Left lung (tissue), 10 donors: ENCODE measurements around the gene LINGO1. TPM values are rescaled to one million over a fixed set of nuclear protein-coding genes. Genes with fewer than 3 reads are reported as not detected.

Experiments
- ATAC-seq: fragments of 200-7000 bp; cut with Tn5 transposase; one replicate; pipeline ENCODE4 v1.9.1; 2020; ENCODE audit warnings: moderate library complexity
- DNase-seq, 4 donors: peaks; one replicate each; pipeline ENCODE4 v3.0.0-alpha.2; 2013 to 2020
- H3K27ac ChIP-seq, 2 donors: fragments of 200-600 bp; sonication (generic) in 1 of 2; one replicate each; pipeline versions ENCODE4 v1.5.0 to v1.8.0; 2020 to 2021
- H3K27me3 ChIP-seq, 2 donors: fragments of 200-600 bp; sonication (generic) in 1 of 2; one replicate each; pipeline versions ENCODE4 v1.5.0 to v1.8.0; 2020 to 2021
- H3K36me3 ChIP-seq, 2 donors: fragments of 200-600 bp; sonication (generic) in 1 of 2; one replicate each; pipeline versions ENCODE4 v1.5.0 to v1.8.0; 2020 to 2021
- H3K4me1 ChIP-seq, 2 donors: fragments of 200-600 bp; one replicate each; pipeline ENCODE4 v1.8.0; 2021
- H3K4me3 ChIP-seq, 2 donors: fragments of 200-600 bp; sonication (generic) in 1 of 2; one replicate each; pipeline versions ENCODE4 v1.5.0 to v1.8.0; 2020 to 2021; ENCODE audit warnings: mild to moderate bottlenecking in 1 of 2
- H3K9me3 ChIP-seq, 2 donors: fragments of 200-600 bp; sonication (generic) in 1 of 2; one replicate each; pipeline versions ENCODE4 v1.5.0 to v1.8.0; 2020 to 2021
- intact Hi-C, 2 donors: fragments of 100-400 bp; cut with DNase I; formaldehyde crosslinking; loops; one replicate each; pipeline versions ENCODE4 v1.11.2 to v1.14.2; 2022
- polyA plus RNA-seq, 6 donors: library from polyadenylated mRNA; unstranded; fragments of 120-200 nt; gene quantifications; one replicate each; pipeline ENCODE4 v1.2.1, GENCODE V29; 2013; ENCODE audit not compliant: insufficient read length in 6 of 6
- total RNA-seq, 2 donors: library from RNA; stranded (reverse); fragmentation: NEBNext Ultra II Directional; extraction: Animal tissue kit (Norgen Biotek cat#: 25700); gene quantifications; one replicate each; pipeline ENCODE4 v1.2.1, GENCODE V29; 2021
- TF ChIP-seq, protein P1 (sequence below), 2 donors: fragments of 200-600 bp; sonication (generic) in 1 of 2; IDR thresholded peaks; one replicate each; pipeline versions ENCODE4 v1.5.0 to v1.8.0; 2021; ENCODE audit warnings: antibody characterized with exemption in 2 of 2
- donor health status: DM: no; HTN: yes; CAD: no.
- donor health status: DM: no; HTN: no; CAD: no.

Gene LINGO1
- total and polyA plus RNA-seq, 8 donors: 0.99 to 19.6 (median 14.1) TPM

- intact Hi-C loops: no loop called here
- Histone ChIP-seq H3K36me3 (no peaks in the 10 kb centered on the region), H3K27me3 (peaks cover 7 to 65% of the 10 kb centered on the region in 2 donors), H3K27ac (no peak overlapping the region), H3K9me3 (no peaks in the 10 kb centered on the region), H3K4me3 (no peak overlapping the region), H3K4me1 (peaks cover 0 to 3% of the 10 kb centered on the region in 2 donors)
- DNase-seq: peak in 1 of 4 donors; percentile 30
- TF ChIP-seq, protein P1, sequence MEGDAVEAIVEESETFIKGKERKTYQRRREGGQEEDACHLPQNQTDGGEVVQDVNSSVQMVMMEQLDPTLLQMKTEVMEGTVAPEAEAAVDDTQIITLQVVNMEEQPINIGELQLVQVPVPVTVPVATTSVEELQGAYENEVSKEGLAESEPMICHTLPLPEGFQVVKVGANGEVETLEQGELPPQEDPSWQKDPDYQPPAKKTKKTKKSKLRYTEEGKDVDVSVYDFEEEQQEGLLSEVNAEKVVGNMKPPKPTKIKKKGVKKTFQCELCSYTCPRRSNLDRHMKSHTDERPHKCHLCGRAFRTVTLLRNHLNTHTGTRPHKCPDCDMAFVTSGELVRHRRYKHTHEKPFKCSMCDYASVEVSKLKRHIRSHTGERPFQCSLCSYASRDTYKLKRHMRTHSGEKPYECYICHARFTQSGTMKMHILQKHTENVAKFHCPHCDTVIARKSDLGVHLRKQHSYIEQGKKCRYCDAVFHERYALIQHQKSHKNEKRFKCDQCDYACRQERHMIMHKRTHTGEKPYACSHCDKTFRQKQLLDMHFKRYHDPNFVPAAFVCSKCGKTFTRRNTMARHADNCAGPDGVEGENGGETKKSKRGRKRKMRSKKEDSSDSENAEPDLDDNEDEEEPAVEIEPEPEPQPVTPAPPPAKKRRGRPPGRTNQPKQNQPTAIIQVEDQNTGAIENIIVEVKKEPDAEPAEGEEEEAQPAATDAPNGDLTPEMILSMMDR (IDR thresholded peaks at IDR 0.05): no peak
- ATAC-seq: no peak
Measured at GRCh38 chr15:77639431-77639830, 6.7 kb upstream of the LINGO1 start.

GRCh38 chr15:77637851-77638692 is 5.4 kb upstream of the LINGO1 start:
- no peak overlapping the region for H3K27ac ChIP-seq
- TF ChIP-seq, protein P1 (IDR thresholded peaks at IDR 0.05): no peak
- peaks cover 16 to 73% of the 10 kb centered on the region in 2 donors for H3K27me3 ChIP-seq
- no peak overlapping the region for H3K4me3 ChIP-seq
- H3K4me1 ChIP-seq: peaks cover 0 to 17% of the 10 kb centered on the region in 2 donors
- ATAC-seq (no peak), DNase-seq (peak in 1 of 4 donors; percentile 24)
- no peaks in the 10 kb centered on the region for H3K9me3 ChIP-seq
- no peaks in the 10 kb centered on the region for H3K36me3 ChIP-seq
- intact Hi-C loops: no loop called here

DNA sequence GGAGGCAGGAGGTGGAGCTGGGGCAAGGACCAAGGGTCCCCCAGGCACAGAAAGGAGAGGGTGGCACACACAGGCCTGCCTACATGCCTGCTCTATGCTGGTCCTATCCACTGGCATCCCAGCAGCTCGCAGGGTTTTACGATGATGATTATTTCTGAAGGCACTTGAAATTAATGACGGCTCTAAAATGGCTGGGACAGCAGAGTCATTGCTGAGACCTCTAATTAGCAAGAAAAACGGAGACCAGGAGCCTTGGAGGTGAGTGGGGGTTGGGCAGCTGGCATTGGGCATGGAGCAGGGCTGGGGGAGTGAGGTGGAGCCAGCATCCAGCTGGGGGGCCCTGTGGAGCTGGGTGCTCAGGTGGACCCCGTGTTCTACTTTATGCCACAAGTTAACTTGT is 3.5 kb upstream of the LINGO1 start:
- TF ChIP-seq, protein P1 (IDR thresholded peaks at IDR 0.05): no peak
- Histone ChIP-seq H3K4me1 (peaks cover 0 to 27% of the 10 kb centered on the region in 2 donors), H3K36me3 (no peaks in the 10 kb centered on the region), H3K27me3 (peaks cover 29 to 79% of the 10 kb centered on the region in 2 donors), H3K4me3 (no peak overlapping the region), H3K9me3 (no peaks in the 10 kb centered on the region), H3K27ac (no peak overlapping the region)
- DNase-seq: peak in 1 of 4 donors; percentile 37
- no peak for ATAC-seq
- intact Hi-C loops: no loop called here

DNA sequence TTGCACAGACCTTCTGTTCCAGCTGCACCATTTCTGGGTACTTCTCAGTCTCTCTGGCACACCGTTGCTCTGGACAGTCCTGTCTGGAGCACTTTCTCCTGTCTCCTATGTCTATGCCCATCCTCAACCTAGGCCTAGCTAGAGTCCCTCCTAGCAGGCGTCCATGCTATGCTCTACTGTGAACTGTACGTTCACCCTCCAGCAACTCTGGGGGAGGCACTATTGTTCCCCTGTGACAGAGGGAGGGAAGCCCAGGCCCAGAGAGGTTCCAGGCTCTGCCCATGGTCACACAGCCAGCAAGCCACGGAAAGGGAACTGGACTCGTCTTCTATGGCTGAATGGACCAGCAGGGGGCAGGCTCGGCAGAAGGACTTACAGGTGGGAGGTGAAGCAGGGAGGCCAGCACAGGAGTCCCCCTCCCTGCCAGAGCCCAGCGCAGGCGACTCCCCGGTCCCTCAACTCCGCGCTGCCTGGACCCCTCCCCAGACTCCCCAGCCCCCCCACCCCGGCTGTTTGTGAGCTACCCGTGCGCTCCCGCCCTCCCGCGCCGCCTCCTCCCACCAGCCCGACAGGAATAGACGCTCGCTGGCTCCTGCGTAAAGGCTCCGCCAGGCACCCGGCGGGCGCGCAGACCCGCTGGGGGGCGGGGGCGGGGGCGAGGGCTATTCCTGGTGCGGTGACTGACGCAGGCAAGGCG is 1.7 kb upstream of the LINGO1 start:
- peaks cover 38 to 93% of the 10 kb centered on the region in 2 donors for H3K27me3 ChIP-seq
- DNase-seq (peak in 2 of 4 donors; percentile 68 to 83), ATAC-seq (peak; percentile 62)
- no peaks in the 10 kb centered on the region for H3K9me3 ChIP-seq
- TF ChIP-seq, protein P1 (IDR thresholded peaks at IDR 0.05): peak; percentile 17 to 55
- H3K4me1 ChIP-seq: peaks cover 0 to 27% of the 10 kb centered on the region in 2 donors
- no peak overlapping the region for H3K4me3 ChIP-seq
- no peak overlapping the region for H3K27ac ChIP-seq
- H3K36me3 ChIP-seq: no peaks in the 10 kb centered on the region
- intact Hi-C loops: no loop called here

DNA sequence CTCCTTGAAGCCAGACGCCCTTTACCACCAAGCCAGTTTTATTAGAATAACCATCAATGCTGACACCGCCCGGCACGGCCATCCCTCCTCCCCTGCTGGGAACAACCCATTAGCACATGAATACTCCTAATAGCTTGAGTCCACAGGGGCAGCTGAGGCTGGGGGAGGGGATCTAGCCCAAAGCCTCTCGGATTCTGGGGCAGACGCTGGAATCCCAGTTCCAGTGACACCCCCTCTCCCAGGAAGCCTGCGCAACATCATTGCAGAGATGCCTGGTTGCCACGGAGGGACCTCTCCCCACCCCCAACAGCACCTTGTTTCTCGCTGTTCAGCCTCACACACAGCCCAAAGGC is 1.2 kb upstream of the LINGO1 start:
- Histone ChIP-seq H3K4me1 (peaks cover 0 to 27% of the 10 kb centered on the region in 2 donors), H3K36me3 (no peaks in the 10 kb centered on the region), H3K27ac (no peak overlapping the region), H3K27me3 (peaks cover 38 to 93% of the 10 kb centered on the region in 2 donors), H3K4me3 (no peak overlapping the region), H3K9me3 (no peaks in the 10 kb centered on the region)
- no peak for ATAC-seq
- TF ChIP-seq, protein P1 (IDR thresholded peaks at IDR 0.05): no peak
- intact Hi-C loops: no loop called here
- peak in 1 of 4 donors; percentile 62 for DNase-seq
